Neuronal stem cell (in vitro differentiated cells): ENCODE results near the gene BMPR1A.
"Not testable (repeated sequence)": the region's sequence is repeated elsewhere in the genome, so short reads cannot be mapped to it uniquely, and the experiment has no call there.

ENCODE experiments used
- DNase-seq: peaks from one replicate; pipeline ENCODE4 v3.0.0-alpha.2; 2013; ENCODE audit warnings: low spot score
- H2AFZ ChIP-seq: one replicate; pipeline ENCODE4 v1.6.1; 2013; ENCODE audit warnings: mild to moderate bottlenecking, low read length, inconsistent platforms
- H2AK5ac ChIP-seq: 2 replicates; pipeline ENCODE4 v1.6.1; 2013; ENCODE audit warnings: low read depth, mild to moderate bottlenecking, inconsistent platforms, low read length, moderate library complexity, mixed read lengths
- H2BK120ac ChIP-seq: 2 replicates; pipeline ENCODE4 v1.6.1; 2013; ENCODE audit warnings: low read depth, mild to moderate bottlenecking, inconsistent platforms, low read length, moderate library complexity, mixed read lengths
- H2BK12ac ChIP-seq: one replicate; pipeline ENCODE4 v1.6.1; 2013; ENCODE audit warnings: low read length, inconsistent platforms
- H2BK15ac ChIP-seq: 2 replicates; pipeline ENCODE4 v1.6.1; 2013; ENCODE audit warnings: mild to moderate bottlenecking, low read length, inconsistent platforms, mixed read lengths
- H2BK5ac ChIP-seq: one replicate; pipeline ENCODE4 v1.6.1; 2013; ENCODE audit warnings: inconsistent platforms, mild to moderate bottlenecking, low read length, moderate library complexity
- H3K14ac ChIP-seq: one replicate; pipeline ENCODE4 v1.6.1; 2013; ENCODE audit warnings: low read length, inconsistent platforms
- H3K18ac ChIP-seq: 2 replicates; pipeline ENCODE4 v1.6.1; 2013; ENCODE audit warnings: low read length, inconsistent platforms
- H3K23ac ChIP-seq: 2 replicates; pipeline ENCODE4 v1.6.1; 2013; ENCODE audit warnings: low read depth, mild to moderate bottlenecking, mixed read lengths, low read length, inconsistent platforms; ENCODE audit not compliant: poor library complexity
- H3K27ac ChIP-seq: replicated peaks from 3 replicates; pipeline ENCODE4 v1.5.1; 2013; ENCODE audit warnings: low read length, inconsistent platforms
- H3K27me3 ChIP-seq, 3 experiments: 2 replicates each; pipeline ENCODE4 v1.6.1; 2013; ENCODE audit warnings: low read length in 3 of 3, mild to moderate bottlenecking in 2 of 3, inconsistent platforms in 1 of 3, low read depth in 1 of 3, mixed read lengths in 1 of 3, moderate library complexity in 1 of 3; ENCODE audit not compliant: control insufficient read depth in 3 of 3, insufficient read depth in 3 of 3
- H3K36me3 ChIP-seq, 2 donors: replicated peaks in 1 of 2; 2 replicates each; pipeline ENCODE4 v1.6.1; 2013; ENCODE audit warnings: low read length in 2 of 2; ENCODE audit not compliant: control insufficient read depth in 2 of 2, insufficient read depth in 2 of 2
- H3K4ac ChIP-seq: 2 replicates; pipeline ENCODE4 v1.6.1; 2013; ENCODE audit warnings: inconsistent platforms, mild to moderate bottlenecking, low read length, moderate library complexity
- H3K4me1 ChIP-seq, 2 donors: 1 replicate in 1 of 2; 2 replicates in 1 of 2; pipeline ENCODE4 v1.6.1; 2013; ENCODE audit warnings: low read length in 2 of 2, low read depth in 1 of 2; ENCODE audit not compliant: control insufficient read depth in 2 of 2, insufficient read depth in 1 of 2
- H3K4me2 ChIP-seq: one replicate; pipeline ENCODE4 v1.6.1; 2013; ENCODE audit warnings: mild to moderate bottlenecking, low read length, inconsistent platforms; ENCODE audit not compliant: insufficient read depth, poor library complexity, severe bottlenecking
- H3K4me3 ChIP-seq, 2 donors: 2 replicates each; pipeline ENCODE4 v1.5.1; 2013; ENCODE audit warnings: low read length in 2 of 2, mild to moderate bottlenecking in 2 of 2, inconsistent platforms in 1 of 2, moderate library complexity in 1 of 2
- H3K79me1 ChIP-seq: one replicate; pipeline ENCODE4 v1.6.1; 2013; ENCODE audit warnings: low read depth, mild to moderate bottlenecking, inconsistent platforms, low read length, moderate library complexity
- H3K9ac ChIP-seq: one replicate; pipeline ENCODE4 v1.6.1; 2013; ENCODE audit warnings: mild to moderate bottlenecking, low read depth, low read length, inconsistent platforms; ENCODE audit not compliant: poor library complexity
- H3K9me3 ChIP-seq, 2 donors: replicated peaks in 1 of 2; 2 replicates each; pipeline versions ENCODE3 to v1.6.1; 2013; ENCODE audit warnings: low read length in 2 of 2, mild to moderate bottlenecking in 2 of 2, inconsistent platforms in 1 of 2, low read depth in 1 of 2, mixed read lengths in 1 of 2, moderate library complexity in 1 of 2; ENCODE audit not compliant: control insufficient read depth in 2 of 2, insufficient read depth in 1 of 2
- H4K8ac ChIP-seq: one replicate; pipeline ENCODE4 v1.6.1; 2013; ENCODE audit warnings: low read depth, mild to moderate bottlenecking, inconsistent platforms, low read length, moderate library complexity
- H4K91ac ChIP-seq: one replicate; pipeline ENCODE4 v1.6.1; 2013; ENCODE audit warnings: low read length, low read depth, mild to moderate bottlenecking, inconsistent platforms; ENCODE audit not compliant: poor library complexity
- WGBS, 2 donors: extraction: QIAGEN DNeasy Blood & Tissue Kit; methylation state at CpG; one replicate each; pipeline ENCODE4 v1.1.7; 2013; ENCODE audit warnings: missing lambda C conversion rate in 2 of 2, mixed read lengths in 1 of 2; ENCODE audit not compliant: insufficient read length in 2 of 2, insufficient replicate concordance in 1 of 2; ENCODE audit errors: extremely low coverage in 2 of 2; 5-methylcytosine and 5-hydroxymethylcytosine counted together

The BMPR1A gene

DNA sequence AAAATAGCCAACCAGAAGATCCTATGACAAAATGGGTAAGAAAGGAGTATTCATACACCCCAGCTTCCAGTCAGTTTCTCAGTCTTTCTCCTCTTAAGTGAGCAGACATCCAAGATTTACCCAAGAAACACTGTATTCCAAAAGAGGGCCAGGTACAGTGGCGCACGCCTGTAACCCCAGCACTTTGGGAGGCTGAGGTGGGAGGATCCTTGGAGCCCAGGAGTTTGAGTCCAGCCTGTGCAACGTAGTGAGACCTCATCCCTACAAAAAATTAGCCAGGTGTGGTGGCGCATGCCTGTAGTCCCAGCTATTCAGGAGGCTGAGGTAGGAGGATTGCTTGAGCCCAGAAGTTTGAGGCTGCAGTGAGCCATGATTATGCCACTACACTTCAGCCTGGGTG lies 191.4 kb downstream of the BMPR1A start:
- H3K79me1 ChIP-seq, H2AK5ac ChIP-seq, H3K14ac ChIP-seq, H4K91ac ChIP-seq, H2BK15ac ChIP-seq, H4K8ac ChIP-seq, H2BK12ac ChIP-seq, H2BK120ac ChIP-seq, H3K9ac ChIP-seq, H2AFZ ChIP-seq, H3K18ac ChIP-seq, H3K27ac ChIP-seq, H3K4me3 ChIP-seq, H3K4me1 ChIP-seq, H3K4ac ChIP-seq, DNase-seq, H3K36me3 ChIP-seq, H2BK5ac ChIP-seq, H3K23ac ChIP-seq, H3K9me3 ChIP-seq, H3K27me3 ChIP-seq, H3K4me2 ChIP-seq: not testable (repeated sequence)
- WGBS, 2 donors, result no CpG with 5 or more reads among the region's 4 CpGs

- no peak overlapping the region for H2BK15ac ChIP-seq
- H3K27ac ChIP-seq, result no peak overlapping the region
- no peak overlapping the region for H3K23ac ChIP-seq
- H2AFZ ChIP-seq, result no peak overlapping the region
- no peak overlapping the region for H3K9ac ChIP-seq
- no peak overlapping the region for H3K14ac ChIP-seq
- no peak overlapping the region for H4K91ac ChIP-seq
- H2AK5ac ChIP-seq, result no peak overlapping the region
- no peak overlapping the region for H3K18ac ChIP-seq
- no peak overlapping the region for H2BK120ac ChIP-seq
- peaks cover 14 to 16% of the 10 kb centered on the region in 2 donors for H3K4me1 ChIP-seq
- H3K79me1 ChIP-seq, result no peaks in the 10 kb centered on the region
- no peak overlapping the region for H4K8ac ChIP-seq
- H2BK5ac ChIP-seq, result no peak overlapping the region
- no peak overlapping the region for H3K4me3 ChIP-seq
- H3K4me2 ChIP-seq, result no peak overlapping the region
- H3K36me3 ChIP-seq, result no peaks in the 10 kb centered on the region
- WGBS, 2 donors, result no CpG with 5 or more reads among the region's 1 CpG
- DNase-seq, result no peak
- no peak overlapping the region for H3K4ac ChIP-seq
- H3K9me3 ChIP-seq, result peaks cover 8 to 10% of the 10 kb centered on the region in 2 donors
- no peaks in the 10 kb centered on the region for H3K27me3 ChIP-seq
- H2BK12ac ChIP-seq, result no peak overlapping the region
Observed at GRCh38 chr10:86950349-86950748, 193.9 kb downstream of the BMPR1A start.

DNA sequence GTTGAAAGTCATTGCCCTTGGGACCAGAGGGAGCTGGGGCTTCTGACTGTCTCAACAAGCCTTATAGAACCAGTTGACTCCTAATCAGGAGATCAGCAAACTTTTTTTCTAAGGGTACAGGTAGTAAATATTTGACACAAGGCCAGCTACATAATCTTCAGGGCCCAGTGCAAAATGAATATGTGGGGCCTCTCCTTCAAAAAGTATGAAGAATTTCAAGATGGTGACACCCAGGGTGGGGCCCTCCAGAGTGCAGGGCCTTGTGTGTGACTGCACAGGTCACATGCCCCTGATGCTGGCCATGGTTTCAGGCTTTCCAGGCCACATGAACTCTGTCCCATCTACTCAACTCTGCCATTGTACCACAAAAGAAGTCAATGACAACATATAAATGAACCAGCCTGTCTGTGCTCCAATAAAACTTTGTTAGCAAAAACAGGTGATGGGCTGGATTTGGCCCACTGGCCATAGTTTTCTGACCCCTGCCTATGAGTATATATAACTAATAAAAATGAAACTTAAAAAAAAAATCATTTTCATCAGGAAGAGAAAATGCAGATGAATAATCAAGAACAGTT lies 194.9 kb downstream of the BMPR1A start:
- no peak overlapping the region for H3K4me2 ChIP-seq
- no peak overlapping the region for H2AFZ ChIP-seq
- H2BK120ac ChIP-seq, result no peak overlapping the region
- no peak overlapping the region for H2BK12ac ChIP-seq
- H3K27me3 ChIP-seq, result no peaks in the 10 kb centered on the region
- H4K91ac ChIP-seq, result no peak overlapping the region
- no peak for DNase-seq
- no peak overlapping the region for H3K4ac ChIP-seq
- H3K79me1 ChIP-seq, result no peaks in the 10 kb centered on the region
- H2BK15ac ChIP-seq, result no peak overlapping the region
- H3K18ac ChIP-seq, result no peak overlapping the region
- no peak overlapping the region for H3K14ac ChIP-seq
- no peak overlapping the region for H2BK5ac ChIP-seq
- peaks cover 21 to 24% of the 10 kb centered on the region in 2 donors for H3K4me1 ChIP-seq
- peaks cover 8 to 10% of the 10 kb centered on the region in 2 donors for H3K9me3 ChIP-seq
- no peaks in the 10 kb centered on the region for H3K36me3 ChIP-seq
- no peak overlapping the region for H3K9ac ChIP-seq
- no peak overlapping the region for H4K8ac ChIP-seq
- no peak overlapping the region for H2AK5ac ChIP-seq
- no peak overlapping the region for H3K23ac ChIP-seq
- H3K4me3 ChIP-seq, result no peak overlapping the region
- H3K27ac ChIP-seq, result no peak overlapping the region

- peaks cover 8 to 10% of the 10 kb centered on the region in 2 donors for H3K9me3 ChIP-seq
- H3K18ac ChIP-seq, result no peak overlapping the region
- H3K36me3 ChIP-seq, result no peaks in the 10 kb centered on the region
- H3K4me3 ChIP-seq, result no peak overlapping the region
- no peak for DNase-seq
- H2AFZ ChIP-seq, result no peak overlapping the region
- H2BK15ac ChIP-seq, result no peak overlapping the region
- H3K23ac ChIP-seq, result no peak overlapping the region
- no peak overlapping the region for H2AK5ac ChIP-seq
- no peaks in the 10 kb centered on the region for H3K79me1 ChIP-seq
- no CpG with 5 or more reads among the region's 7 CpGs for WGBS, 2 donors
- H4K91ac ChIP-seq, result no peak overlapping the region
- H2BK120ac ChIP-seq, result no peak overlapping the region
- H3K4ac ChIP-seq, result no peak overlapping the region
- no peak overlapping the region for H3K9ac ChIP-seq
- no peak overlapping the region for H3K14ac ChIP-seq
- H2BK5ac ChIP-seq, result no peak overlapping the region
- no peak overlapping the region for H4K8ac ChIP-seq
- no peaks in the 10 kb centered on the region for H3K27me3 ChIP-seq
- no peak overlapping the region for H2BK12ac ChIP-seq
- no peak overlapping the region for H3K4me2 ChIP-seq
- no peak overlapping the region for H3K27ac ChIP-seq
- peaks cover 23 to 29% of the 10 kb centered on the region in 2 donors for H3K4me1 ChIP-seq
Observed at GRCh38 chr10:86952106-86952505, 195.7 kb downstream of the BMPR1A start.
